Right lobe of liver (tissue), 4 donors: ENCODE data around the gene MICOS13.

Source experiments
- POLR2A ChIP-seq: fragments of 450-650 bp; IDR thresholded peaks from one replicate; pipeline ENCODE4 v1.6.1; 2017; ENCODE audit warnings: antibody characterized with exemption, mild to moderate bottlenecking
- TF ChIP-seq, protein P1 (sequence below), 4 donors: fragments of 200-600 bp in 3 of 4; fragments of 450-650 bp in 1 of 4; IDR thresholded peaks; one replicate each; pipeline versions ENCODE4 v1.5.1 to v1.8.0; 2016 to 2022; ENCODE audit warnings: antibody characterized with exemption in 4 of 4, mild to moderate bottlenecking in 2 of 4
- donor health status: DM: no; HTN: no; CAD: no.
- donor health status: DM: no; HTN: no; CAD: no.
- donor health status: DM: no; HTN: yes; CAD: no.

GRCh38 chr19:5674714-5675113 lies 5.6 kb downstream of the MICOS13 start:
- TF ChIP-seq, protein P1, sequence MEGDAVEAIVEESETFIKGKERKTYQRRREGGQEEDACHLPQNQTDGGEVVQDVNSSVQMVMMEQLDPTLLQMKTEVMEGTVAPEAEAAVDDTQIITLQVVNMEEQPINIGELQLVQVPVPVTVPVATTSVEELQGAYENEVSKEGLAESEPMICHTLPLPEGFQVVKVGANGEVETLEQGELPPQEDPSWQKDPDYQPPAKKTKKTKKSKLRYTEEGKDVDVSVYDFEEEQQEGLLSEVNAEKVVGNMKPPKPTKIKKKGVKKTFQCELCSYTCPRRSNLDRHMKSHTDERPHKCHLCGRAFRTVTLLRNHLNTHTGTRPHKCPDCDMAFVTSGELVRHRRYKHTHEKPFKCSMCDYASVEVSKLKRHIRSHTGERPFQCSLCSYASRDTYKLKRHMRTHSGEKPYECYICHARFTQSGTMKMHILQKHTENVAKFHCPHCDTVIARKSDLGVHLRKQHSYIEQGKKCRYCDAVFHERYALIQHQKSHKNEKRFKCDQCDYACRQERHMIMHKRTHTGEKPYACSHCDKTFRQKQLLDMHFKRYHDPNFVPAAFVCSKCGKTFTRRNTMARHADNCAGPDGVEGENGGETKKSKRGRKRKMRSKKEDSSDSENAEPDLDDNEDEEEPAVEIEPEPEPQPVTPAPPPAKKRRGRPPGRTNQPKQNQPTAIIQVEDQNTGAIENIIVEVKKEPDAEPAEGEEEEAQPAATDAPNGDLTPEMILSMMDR (IDR thresholded peaks at IDR 0.05): no peak
- TF ChIP-seq POLR2A: no peak
